ENCODE data around the gene ARHGAP36.

Gene ARHGAP36

GRCh38 chrX:131059246-131059645 is 1.1 kb downstream of the ARHGAP36 start:
- H3K4me2 ChIP-seq (ENCODE audit: low read length), result no peak overlapping the region
- no peak overlapping the region for H3K9ac ChIP-seq (ENCODE audit: low read length)
- no peak overlapping the region for H3K4ac ChIP-seq (ENCODE audit: low read depth, low read length)
- H2AFZ ChIP-seq (ENCODE audit: insufficient read depth, low read length, poor library complexity), result no peak overlapping the region
- H3K18ac ChIP-seq (ENCODE audit: low read length), result no peak overlapping the region
- no peak overlapping the region for H4K91ac ChIP-seq (ENCODE audit: low read depth, low read length)
- H3K79me1 ChIP-seq (ENCODE audit: low read length), result no peaks in the 10 kb centered on the region
- no peaks in the 10 kb centered on the region for H3K9me3 ChIP-seq (ENCODE audit: insufficient read depth, low read depth, low read length)
- H3K79me2 ChIP-seq (ENCODE audit: control insufficient read depth, insufficient read depth, low read length, poor library complexity), result no peaks in the 10 kb centered on the region
- no peak overlapping the region for H4K8ac ChIP-seq (ENCODE audit: low read depth, low read length)
- no peaks in the 10 kb centered on the region for H3K36me3 ChIP-seq (ENCODE audit: control insufficient read depth in 1 of 2, insufficient read depth in 2 of 2, low read length in 2 of 2)
- H2BK120ac ChIP-seq (ENCODE audit: insufficient read depth, low read length, poor library complexity), result no peak overlapping the region
- H3K4me3 ChIP-seq (ENCODE audit: low read depth, low read length), result no peak overlapping the region
- H2BK5ac ChIP-seq (ENCODE audit: low read depth, low read length, poor library complexity), result no peak overlapping the region
- no CpG with 5 or more reads among the region's 2 CpGs for WGBS (ENCODE audit: extremely low coverage, insufficient coverage, insufficient read length)
- H4K12ac ChIP-seq (ENCODE audit: low read depth, low read length), result no peak overlapping the region
- no peak overlapping the region for H2AK5ac ChIP-seq (ENCODE audit: low read length)
- H3K23ac ChIP-seq (ENCODE audit: low read length), result no peak overlapping the region
- H3K27ac ChIP-seq (ENCODE audit: low read depth, low read length), result no peak overlapping the region
- no peak for DNase-seq
- H3K14ac ChIP-seq (ENCODE audit: low read length), result no peak overlapping the region
- H3K4me1 ChIP-seq (ENCODE audit: control insufficient read depth in 1 of 2, insufficient read depth in 2 of 2, low read length in 2 of 2), result peaks cover 0 to 5% of the 10 kb centered on the region in 2 experiments
- H2BK12ac ChIP-seq (ENCODE audit: low read length), result no peak overlapping the region
- H3K27me3 ChIP-seq (ENCODE audit: insufficient read depth, low read length), result peaks cover 13% of the 10 kb centered on the region

- DNase-seq, result no peak
- Histone ChIP-seq H4K91ac (ENCODE audit: low read depth, low read length) (no peak overlapping the region), H3K79me1 (ENCODE audit: low read length) (no peaks in the 10 kb centered on the region), H3K79me2 (ENCODE audit: control insufficient read depth, insufficient read depth, low read length, poor library complexity) (no peaks in the 10 kb centered on the region), H2AK5ac (ENCODE audit: low read length) (no peak overlapping the region), H2AFZ (ENCODE audit: insufficient read depth, low read length, poor library complexity) (no peak overlapping the region), H3K23ac (ENCODE audit: low read length) (no peak overlapping the region), H3K27me3 (ENCODE audit: insufficient read depth, low read length) (peaks cover 13% of the 10 kb centered on the region), H3K4me1 (ENCODE audit: control insufficient read depth in 1 of 2, insufficient read depth in 2 of 2, low read length in 2 of 2) (peaks cover 0 to 5% of the 10 kb centered on the region in 2 experiments), H2BK12ac (ENCODE audit: low read length) (no peak overlapping the region), H3K18ac (ENCODE audit: low read length) (no peak overlapping the region), H3K9me3 (ENCODE audit: insufficient read depth, low read depth, low read length) (no peaks in the 10 kb centered on the region), H2BK120ac (ENCODE audit: insufficient read depth, low read length, poor library complexity) (no peak overlapping the region), H3K14ac (ENCODE audit: low read length) (no peak overlapping the region), H3K27ac (ENCODE audit: low read depth, low read length) (no peak overlapping the region), H3K4me3 (ENCODE audit: low read depth, low read length) (no peak overlapping the region), H4K8ac (ENCODE audit: low read depth, low read length) (no peak overlapping the region), H3K4me2 (ENCODE audit: low read length) (no peak overlapping the region), H3K9ac (ENCODE audit: low read length) (no peak overlapping the region), H3K36me3 (ENCODE audit: control insufficient read depth in 1 of 2, insufficient read depth in 2 of 2, low read length in 2 of 2) (no peaks in the 10 kb centered on the region), H4K12ac (ENCODE audit: low read depth, low read length) (no peak overlapping the region), H2BK5ac (ENCODE audit: low read depth, low read length, poor library complexity) (no peak overlapping the region), H3K4ac (ENCODE audit: low read depth, low read length) (no peak overlapping the region)
- WGBS (ENCODE audit: extremely low coverage, insufficient coverage, insufficient read length), result no CpG with 5 or more reads among the region's 3 CpGs
These were observed 2.0 kb downstream of the ARHGAP36 start for GRCh38 chrX:131060147-131060546.

- Histone ChIP-seq H2AFZ (ENCODE audit: insufficient read depth, low read length, poor library complexity) (no peak overlapping the region), H3K4me3 (ENCODE audit: low read depth, low read length) (no peak overlapping the region), H3K4ac (ENCODE audit: low read depth, low read length) (no peak overlapping the region), H4K91ac (ENCODE audit: low read depth, low read length) (no peak overlapping the region), H2BK120ac (ENCODE audit: insufficient read depth, low read length, poor library complexity) (no peak overlapping the region), H3K79me1 (ENCODE audit: low read length) (no peaks in the 10 kb centered on the region), H3K18ac (ENCODE audit: low read length) (no peak overlapping the region), H3K27ac (ENCODE audit: low read depth, low read length) (no peak overlapping the region), H3K4me2 (ENCODE audit: low read length) (no peak overlapping the region), H3K36me3 (ENCODE audit: control insufficient read depth in 1 of 2, insufficient read depth in 2 of 2, low read length in 2 of 2) (no peaks in the 10 kb centered on the region), H3K27me3 (ENCODE audit: insufficient read depth, low read length) (peaks cover 13% of the 10 kb centered on the region), H2AK5ac (ENCODE audit: low read length) (no peak overlapping the region), H3K4me1 (ENCODE audit: control insufficient read depth in 1 of 2, insufficient read depth in 2 of 2, low read length in 2 of 2) (peaks cover 0 to 5% of the 10 kb centered on the region in 2 experiments), H3K14ac (ENCODE audit: low read length) (no peak overlapping the region), H3K79me2 (ENCODE audit: control insufficient read depth, insufficient read depth, low read length, poor library complexity) (no peaks in the 10 kb centered on the region), H2BK5ac (ENCODE audit: low read depth, low read length, poor library complexity) (no peak overlapping the region), H3K23ac (ENCODE audit: low read length) (no peak overlapping the region), H3K9ac (ENCODE audit: low read length) (no peak overlapping the region), H3K9me3 (ENCODE audit: insufficient read depth, low read depth, low read length) (no peaks in the 10 kb centered on the region), H2BK12ac (ENCODE audit: low read length) (no peak overlapping the region), H4K12ac (ENCODE audit: low read depth, low read length) (no peak overlapping the region), H4K8ac (ENCODE audit: low read depth, low read length) (no peak overlapping the region)
- DNase-seq, result no peak
- no CpG with 5 or more reads among the region's 6 CpGs for whole genome bisulfite sequencing (ENCODE audit: extremely low coverage, insufficient coverage, insufficient read length)
These were observed 3.2 kb downstream of the ARHGAP36 start for GRCh38 chrX:131061306-131061705.

- H2AFZ ChIP-seq (ENCODE audit: insufficient read depth, low read length, poor library complexity), result no peak overlapping the region
- no peak overlapping the region for H3K4me2 ChIP-seq (ENCODE audit: low read length)
- H3K27ac ChIP-seq (ENCODE audit: low read depth, low read length), result no peak overlapping the region
- H2BK120ac ChIP-seq (ENCODE audit: insufficient read depth, low read length, poor library complexity), result no peak overlapping the region
- peaks cover 16% of the 10 kb centered on the region for H3K27me3 ChIP-seq (ENCODE audit: insufficient read depth, low read length)
- no peak overlapping the region for H3K4ac ChIP-seq (ENCODE audit: low read depth, low read length)
- no peaks in the 10 kb centered on the region for H3K79me1 ChIP-seq (ENCODE audit: low read length)
- H4K12ac ChIP-seq (ENCODE audit: low read depth, low read length), result no peak overlapping the region
- no peak overlapping the region for H2BK12ac ChIP-seq (ENCODE audit: low read length)
- no peak overlapping the region for H4K91ac ChIP-seq (ENCODE audit: low read depth, low read length)
- H3K4me1 ChIP-seq (ENCODE audit: control insufficient read depth in 1 of 2, insufficient read depth in 2 of 2, low read length in 2 of 2), result no peaks in the 10 kb centered on the region
- no peak overlapping the region for H4K8ac ChIP-seq (ENCODE audit: low read depth, low read length)
- H3K23ac ChIP-seq (ENCODE audit: low read length), result no peak overlapping the region
- no peak overlapping the region for H3K18ac ChIP-seq (ENCODE audit: low read length)
- H3K9ac ChIP-seq (ENCODE audit: low read length), result no peak overlapping the region
- WGBS (ENCODE audit: extremely low coverage, insufficient coverage, insufficient read length), result no CpG with 5 or more reads among the region's 3 CpGs
- no peak overlapping the region for H2BK5ac ChIP-seq (ENCODE audit: low read depth, low read length, poor library complexity)
- no peaks in the 10 kb centered on the region for H3K36me3 ChIP-seq (ENCODE audit: control insufficient read depth in 1 of 2, insufficient read depth in 2 of 2, low read length in 2 of 2)
- H2AK5ac ChIP-seq (ENCODE audit: low read length), result no peak overlapping the region
- peaks cover 2% of the 10 kb centered on the region for H3K9me3 ChIP-seq (ENCODE audit: insufficient read depth, low read depth, low read length)
- no peak for DNase-seq
- H3K14ac ChIP-seq (ENCODE audit: low read length), result no peak overlapping the region
- no peak overlapping the region for H3K4me3 ChIP-seq (ENCODE audit: low read depth, low read length)
- no peaks in the 10 kb centered on the region for H3K79me2 ChIP-seq (ENCODE audit: control insufficient read depth, insufficient read depth, low read length, poor library complexity)
These were observed 5.5 kb downstream of the ARHGAP36 start for GRCh38 chrX:131063613-131064012.
